ENCODE results near the gene PIM3. TPM values are rescaled to one million over a fixed set of nuclear protein-coding genes. Genes with fewer than 3 reads are reported as not detected.

Gene PIM3
- total and polyA plus RNA-seq, 10 of the 15 experiments (the other 5 are each of a cell fraction or from before 2014, with no cell fraction given): 0.31 to 60.8 (median 12.4) TPM

- TF ChIP-seq CUX1 (IDR thresholded peaks at IDR 0.05; ENCODE audit: insufficient replicate concordance, low read depth, low read length): no peak
- no peak for TF ChIP-seq ZBTB11 (CRISPR knock-in tag; IDR thresholded peaks at IDR 0.05)
Measured at GRCh38 chr22:49925525-49926128, 34.9 kb upstream of the PIM3 start (continued).
